ENCODE measurements around the gene ARMCX1.
A peak's percentile ranks its signal among the peaks of the same experiment; 100 is the strongest.
"Not testable (repeated sequence)": the region's sequence is repeated elsewhere in the genome, so short reads cannot be mapped to it uniquely, and the experiment has no call there.

The ARMCX1 gene

GRCh38 chrX:101550362-101550750 lies at the start of gene ARMCX1:
Gene ARMCX1 (plus strand): TSS chrX:101550547. CDS start chrX:101552931, 2,384 bp downstream.
- no peak for DNase-seq (ENCODE audit: low read depth)

GRCh38 chrX:101502929-101503328 lies 47.4 kb upstream of the ARMCX1 start:
- DNase-seq (ENCODE audit: low read depth) = not testable (repeated sequence)

- no peak for DNase-seq (ENCODE audit: low read depth)
Observed at GRCh38 chrX:101507372-101507771, 43.0 kb upstream of the ARMCX1 start.

GRCh38 chrX:101507986-101508385 lies 42.4 kb upstream of the ARMCX1 start:
- DNase-seq (ENCODE audit: low read depth) = no peak

- no peak for DNase-seq (ENCODE audit: low read depth)
Observed at GRCh38 chrX:101530944-101531343, 19.4 kb upstream of the ARMCX1 start.

- no peak for DNase-seq (ENCODE audit: low read depth)
Observed at GRCh38 chrX:101539116-101539515, 11.2 kb upstream of the ARMCX1 start.

- no peak for DNase-seq (ENCODE audit: low read depth)
Observed at GRCh38 chrX:101550751-101551379, 518 bp downstream of the ARMCX1 start.

GRCh38 chrX:101551380-101551767 lies 1.0 kb downstream of the ARMCX1 start:
- no peak for DNase-seq (ENCODE audit: low read depth)

GRCh38 chrX:101552714-101553113 lies 2.4 kb downstream of the ARMCX1 start:
- no peak for DNase-seq (ENCODE audit: low read depth)

- no peak for DNase-seq (ENCODE audit: low read depth)
Observed at GRCh38 chrX:101564651-101565050, 14.3 kb downstream of the ARMCX1 start.

- peak; percentile 17 for DNase-seq (ENCODE audit: low read depth)
Observed at GRCh38 chrX:101595739-101596419, 45.5 kb downstream of the ARMCX1 start.

- not testable (repeated sequence) for DNase-seq (ENCODE audit: low read depth)
Observed at GRCh38 chrX:101599592-101599991, 49.2 kb downstream of the ARMCX1 start.

GRCh38 chrX:101602077-101602476 lies 51.7 kb downstream of the ARMCX1 start:
- DNase-seq (ENCODE audit: low read depth) = no peak
